Neural progenitor cell (in vitro differentiated cells): ENCODE results near the gene IL20RA. TPM values are rescaled to one million over a fixed set of nuclear protein-coding genes. Genes with fewer than 3 reads are reported as not detected.
"Not testable (repeated sequence)": the region's sequence is repeated elsewhere in the genome, so short reads cannot be mapped to it uniquely, and the experiment has no call there.

Experiments used
- DNase-seq: peaks from one replicate; pipeline ENCODE4 v3.0.0-alpha.2; 2016; ENCODE audit warnings: low spot score
- H2AFZ ChIP-seq: fragments of 200-600 bp; sonication (generic); replicated peaks from 2 replicates; pipeline ENCODE4 v1.6.1; 2016; ENCODE audit warnings: antibody characterized with exemption
- H3F3A ChIP-seq: fragments of 200-600 bp; sonication (generic); 2 replicates; pipeline ENCODE4 v1.6.1; 2016; ENCODE audit warnings: antibody characterized with exemption, low read depth
- H3K27ac ChIP-seq: fragments of 200-600 bp; sonication (generic); 2 replicates; pipeline ENCODE4 v1.5.1; 2016; ENCODE audit warnings: mild to moderate bottlenecking
- H3K27me3 ChIP-seq: fragments of 200-600 bp; sonication (generic); 2 replicates; pipeline ENCODE4 v1.6.1; 2016; ENCODE audit warnings: mild to moderate bottlenecking, moderate library complexity
- H3K36me3 ChIP-seq: fragments of 200-600 bp; sonication (generic); 2 replicates; pipeline ENCODE4 v1.5.1; 2016
- H3K4me1 ChIP-seq: fragments of 200-600 bp; sonication (generic); 2 replicates; pipeline ENCODE4 v1.6.1; 2016; ENCODE audit warnings: mixed run types
- H3K4me2 ChIP-seq: fragments of 200-600 bp; sonication (generic); 2 replicates; pipeline ENCODE4 v1.6.1; 2016
- H3K4me3 ChIP-seq: fragments of 200-600 bp; sonication (generic); 2 replicates; pipeline ENCODE4 v1.5.1; 2016
- H3K79me2 ChIP-seq: fragments of 200-600 bp; sonication (generic); 2 replicates; pipeline ENCODE4 v1.6.1; 2016; ENCODE audit warnings: low read depth
- H3K9ac ChIP-seq: fragments of 200-600 bp; sonication (generic); 2 replicates; pipeline ENCODE4 v1.6.1; 2016
- H3K9me3 ChIP-seq: fragments of 200-600 bp; sonication (generic); 2 replicates; pipeline ENCODE4 v1.5.1; 2016; ENCODE audit warnings: low read depth
- H4K20me1 ChIP-seq: fragments of 200-600 bp; sonication (generic); 2 replicates; pipeline ENCODE4 v1.6.1; 2016; ENCODE audit warnings: low read depth
- H3K27ac Mint-ChIP-seq: 3 replicates; pipeline ENCODE4 v1.8.0; 2021; ENCODE audit warnings: mixed read lengths
- H3K27me3 Mint-ChIP-seq: 2 replicates; pipeline ENCODE4 v1.8.0; 2022; ENCODE audit warnings: low read depth, mild to moderate bottlenecking, inconsistent platforms, moderate library complexity, mixed read lengths; ENCODE audit not compliant: insufficient read depth
- H3K36me3 Mint-ChIP-seq: 3 replicates; pipeline ENCODE4 v1.8.0; 2021; ENCODE audit warnings: mixed read lengths
- H3K4me1 Mint-ChIP-seq: 3 replicates; pipeline ENCODE4 v1.8.0; 2021; ENCODE audit warnings: mixed read lengths
- H3K4me3 Mint-ChIP-seq: 3 replicates; pipeline ENCODE4 v1.8.0; 2021; ENCODE audit warnings: mild to moderate bottlenecking, moderate library complexity, mixed read lengths
- H3K9me3 Mint-ChIP-seq: 3 replicates; pipeline ENCODE4 v1.8.0; 2020; ENCODE audit warnings: mixed read lengths
- CTCF ChIP-seq: fragments of 200-600 bp; sonication (generic); IDR thresholded peaks from 2 replicates; pipeline ENCODE4 v1.5.1; 2017; ENCODE audit warnings: antibody characterized with exemption, mild to moderate bottlenecking
- EZH2 ChIP-seq: fragments of 200-600 bp; sonication (generic); IDR thresholded peaks from 2 replicates; pipeline ENCODE4 v1.6.1; 2017; ENCODE audit warnings: antibody characterized with exemption, mild to moderate bottlenecking, moderate library complexity
- EZH2phosphoT487 ChIP-seq: fragments of 200-600 bp; sonication (generic); IDR thresholded peaks from 2 replicates; pipeline ENCODE4 v1.6.1; 2017; ENCODE audit warnings: antibody characterized with exemption
- total RNA-seq: library from RNA; depleted of rRNA; stranded (reverse); fragments of >200 nt; gene quantifications from 2 replicates; pipeline ENCODE4 v1.2.3, GENCODE V29; 2015; ENCODE audit warnings: low replicate concordance

Gene IL20RA
- total RNA-seq, 1 donor from 2014 or later: not detected

- Mint-ChIP-seq H3K36me3 (no peaks in the 10 kb centered on the region), H3K9me3 (no peaks in the 10 kb centered on the region), H3K4me1 (peaks cover 10% of the 10 kb centered on the region), H3K4me3 (no peak overlapping the region), H3K27ac (no peak overlapping the region), H3K27me3 (no peaks in the 10 kb centered on the region)
- Histone ChIP-seq H3F3A (no peaks in the 10 kb centered on the region), H3K9me3 (no peaks in the 10 kb centered on the region), H2AFZ (no peak overlapping the region), H3K4me2 (no peak overlapping the region), H3K27ac (no peak overlapping the region), H3K4me1 (no peaks in the 10 kb centered on the region), H4K20me1 (no peaks in the 10 kb centered on the region), H3K27me3 (no peaks in the 10 kb centered on the region), H3K36me3 (no peaks in the 10 kb centered on the region), H3K9ac (no peak overlapping the region), H3K79me2 (no peaks in the 10 kb centered on the region), H3K4me3 (no peak overlapping the region)
- no peak for DNase-seq
- TF ChIP-seq EZH2: no peak
- no peak for TF ChIP-seq CTCF
- TF ChIP-seq EZH2phosphoT487: no peak
These were observed 65.6 kb downstream of the IL20RA start for GRCh38 chr6:136979206-136979605.

GRCh38 chr6:136977075-136977474 is 67.7 kb downstream of the IL20RA start:
- no peaks in the 10 kb centered on the region for H3F3A ChIP-seq
- H3K79me2 ChIP-seq: no peaks in the 10 kb centered on the region
- TF ChIP-seq EZH2: no peak
- no peak for TF ChIP-seq EZH2phosphoT487
- no peak for TF ChIP-seq CTCF
- H4K20me1 ChIP-seq: no peaks in the 10 kb centered on the region
- Mint-ChIP-seq H3K27me3 (no peaks in the 10 kb centered on the region), H3K9me3 (no peaks in the 10 kb centered on the region), H3K27ac (no peak overlapping the region), H3K4me3 (no peak overlapping the region), H3K36me3 (no peaks in the 10 kb centered on the region), H3K4me1 (peaks cover 10% of the 10 kb centered on the region)
- no peak for DNase-seq
- no peak overlapping the region for H3K4me2 ChIP-seq
- no peak overlapping the region for H2AFZ ChIP-seq
- H3K27me3 ChIP-seq: no peaks in the 10 kb centered on the region
- no peak overlapping the region for H3K9ac ChIP-seq
- no peaks in the 10 kb centered on the region for H3K4me1 ChIP-seq
- H3K9me3 ChIP-seq: no peaks in the 10 kb centered on the region
- no peaks in the 10 kb centered on the region for H3K36me3 ChIP-seq
- H3K27ac ChIP-seq: no peak overlapping the region
- H3K4me3 ChIP-seq: no peak overlapping the region

- TF ChIP-seq CTCF: no peak
- TF ChIP-seq EZH2phosphoT487: no peak
- TF ChIP-seq EZH2: no peak
- no peak for DNase-seq
- Histone ChIP-seq H3K36me3 (no peaks in the 10 kb centered on the region), H3K4me3 (no peak overlapping the region), H3K79me2 (no peaks in the 10 kb centered on the region), H3F3A (no peaks in the 10 kb centered on the region), H2AFZ (no peak overlapping the region), H3K27ac (no peak overlapping the region), H3K27me3 (no peaks in the 10 kb centered on the region), H3K9ac (no peak overlapping the region), H3K4me2 (no peak overlapping the region), H3K4me1 (no peaks in the 10 kb centered on the region), H4K20me1 (no peaks in the 10 kb centered on the region), H3K9me3 (no peaks in the 10 kb centered on the region)
- no peaks in the 10 kb centered on the region for H3K36me3 Mint-ChIP-seq
- no peak overlapping the region for H3K27ac Mint-ChIP-seq
- no peaks in the 10 kb centered on the region for H3K9me3 Mint-ChIP-seq
- H3K4me3 Mint-ChIP-seq: no peak overlapping the region
- H3K27me3 Mint-ChIP-seq: no peaks in the 10 kb centered on the region
- H3K4me1 Mint-ChIP-seq: peaks cover 9% of the 10 kb centered on the region
These were observed 69.6 kb downstream of the IL20RA start for GRCh38 chr6:136975089-136975715.

GRCh38 chr6:136973781-136974180 is 71.0 kb downstream of the IL20RA start:
- H3K27ac ChIP-seq, H3K9ac ChIP-seq, H4K20me1 ChIP-seq, H3K36me3 Mint-ChIP-seq, H3K27me3 Mint-ChIP-seq, H3K4me2 ChIP-seq, H2AFZ ChIP-seq, DNase-seq, H3K9me3 ChIP-seq, H3K9me3 Mint-ChIP-seq, H3K4me1 Mint-ChIP-seq, H3K36me3 ChIP-seq, H3K4me1 ChIP-seq, H3F3A ChIP-seq, H3K79me2 ChIP-seq, H3K27ac Mint-ChIP-seq, H3K4me3 ChIP-seq, H3K27me3 ChIP-seq, H3K4me3 Mint-ChIP-seq: not testable (repeated sequence)
